RWPE1 (cell line): ENCODE measurements around the gene CPEB3.
"Not testable (repeated sequence)": the region's sequence is repeated elsewhere in the genome, so short reads cannot be mapped to it uniquely, and the experiment has no call there.

Source experiments
- CTCF ChIA-PET: fragments of 350-600 bp; sonication (Branson Sonifier 250); formaldehyde crosslinking; extraction: SDS; loops from one replicate; lab custom pipeline; 2021; lab: Yijun Ruan, JAX
- POLR2A ChIA-PET: fragments of 400-600 bp; formaldehyde crosslinking; extraction: SDS; loops from one replicate; lab custom pipeline; 2020; ENCODE audit warnings: antibody characterized with exemption; ENCODE audit not compliant: low non-redundant PET; lab: Yijun Ruan, JAX
- DNase-seq: peaks from one replicate; pipeline ENCODE4 v3.0.0; 2012; ENCODE audit warnings: low spot score
- H3K27ac ChIP-seq: fragments of 450-650 bp; 2 replicates; pipeline ENCODE4 v1.5.1; 2017
- CTCF ChIP-seq: fragments of 450-650 bp; conservative IDR thresholded peaks from 2 replicates; pipeline ENCODE4 v1.5.1; 2017; ENCODE audit warnings: low read depth, mild to moderate bottlenecking

CPEB3 gene

DNA sequence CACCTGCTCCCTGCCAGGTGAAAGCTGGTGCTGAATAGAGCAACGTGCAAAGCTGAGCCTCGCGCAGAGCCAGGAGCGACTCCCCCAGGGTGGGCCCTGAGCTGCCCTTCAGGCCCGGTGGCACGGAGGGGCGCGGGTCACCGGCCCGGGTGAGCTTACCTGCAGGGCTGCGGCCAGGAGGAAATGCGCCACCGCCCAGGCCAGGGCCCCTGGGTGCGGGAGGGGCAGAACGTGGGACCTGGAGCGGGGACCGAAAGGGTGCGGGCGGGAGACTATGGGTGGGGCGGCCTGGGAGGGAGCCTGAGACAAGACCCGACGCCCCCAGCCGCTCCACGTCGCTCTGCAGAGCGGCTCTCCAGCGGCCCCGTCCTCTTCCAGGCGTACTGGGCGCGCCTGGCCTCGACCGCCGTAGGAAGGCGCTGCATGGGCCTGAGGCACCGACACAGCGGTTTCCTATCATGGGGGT lies 245.2 kb downstream of the CPEB3 start:
- CTCF ChIA-PET, result no interaction called here
- TF ChIP-seq CTCF, result no peak
- POLR2A ChIA-PET, result no interaction called here
- no peak for DNase-seq
- H3K27ac ChIP-seq, result no peak overlapping the region

DNA sequence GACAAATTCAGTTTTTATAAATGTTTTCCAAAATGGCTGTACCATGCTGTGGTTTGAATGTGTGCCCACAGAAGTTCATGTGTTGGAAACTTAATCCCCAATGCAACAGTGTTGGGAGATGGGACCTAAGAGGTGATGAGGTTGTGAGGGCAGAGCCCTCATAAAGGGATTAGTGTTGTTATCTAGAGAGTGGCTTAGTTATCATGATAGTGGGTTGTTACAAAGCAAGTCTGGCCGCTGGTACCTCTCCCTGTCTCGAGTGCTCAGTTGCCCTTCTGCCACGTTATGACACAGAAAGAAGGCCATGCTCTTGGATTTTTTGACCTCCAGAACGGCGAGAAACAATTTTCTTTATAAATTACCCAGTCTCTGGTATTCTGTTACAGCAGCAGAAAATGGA lies 248.3 kb downstream of the CPEB3 start:
- no peak overlapping the region for H3K27ac ChIP-seq
- POLR2A ChIA-PET, result no interaction called here
- CTCF ChIA-PET, result no interaction called here
- TF ChIP-seq CTCF, result no peak
- no peak for DNase-seq

GRCh38 chr10:92038949-92039348 lies 251.9 kb downstream of the CPEB3 start:
- DNase-seq, result no peak
- TF ChIP-seq CTCF, result no peak
- POLR2A ChIA-PET, result no interaction called here
- no peak overlapping the region for H3K27ac ChIP-seq
- CTCF ChIA-PET, result interaction anchor here (1.1 kb wide), 1 partner anchor 288 kb away, joined by 4 read pairs; no protein-coding TSS in a partner anchor

DNA sequence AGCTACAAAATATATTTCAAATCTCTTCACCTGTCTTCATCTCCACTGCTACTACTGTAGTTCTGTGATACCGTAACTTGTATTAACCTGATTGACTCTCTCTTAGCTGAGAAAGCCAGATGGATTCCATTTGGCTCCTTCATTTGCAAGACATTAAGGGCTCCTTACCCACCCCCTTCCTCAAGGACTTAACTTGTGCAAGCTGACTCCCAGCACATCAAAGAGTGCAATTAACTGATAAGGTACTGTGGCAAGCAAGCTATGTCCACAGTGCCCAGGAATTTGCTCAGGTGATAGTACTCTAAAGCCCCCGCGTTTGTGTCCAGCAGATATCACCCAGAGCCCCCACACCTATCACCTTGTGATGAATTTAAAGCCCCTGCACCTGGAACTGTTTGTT lies 257.8 kb downstream of the CPEB3 start:
- CTCF ChIA-PET, POLR2A ChIA-PET, H3K27ac ChIP-seq, DNase-seq: not testable (repeated sequence)

DNA sequence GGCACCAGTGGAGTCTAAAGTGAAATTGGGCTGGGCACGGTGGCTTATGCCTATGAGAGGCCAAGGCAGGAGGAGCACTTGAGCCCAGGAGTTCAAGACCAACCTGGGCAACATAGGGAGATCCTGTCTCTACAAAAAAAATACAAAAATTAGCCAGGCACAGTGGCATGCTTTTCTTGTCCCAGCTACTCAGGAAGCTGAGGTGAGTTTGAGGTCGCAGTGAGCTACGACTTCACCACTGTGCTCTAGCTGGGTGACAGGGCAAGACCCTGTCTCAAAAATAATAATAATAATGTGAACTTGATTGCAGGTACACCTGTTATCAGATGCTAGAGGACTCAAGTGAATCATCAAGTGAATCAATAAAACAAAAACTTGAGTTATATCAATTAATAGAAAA lies 259.3 kb downstream of the CPEB3 start:
- CTCF ChIA-PET, result no interaction called here
- H3K27ac ChIP-seq, result no peak overlapping the region
- no peak for TF ChIP-seq CTCF
- DNase-seq, result no peak
- POLR2A ChIA-PET, result no interaction called here

DNA sequence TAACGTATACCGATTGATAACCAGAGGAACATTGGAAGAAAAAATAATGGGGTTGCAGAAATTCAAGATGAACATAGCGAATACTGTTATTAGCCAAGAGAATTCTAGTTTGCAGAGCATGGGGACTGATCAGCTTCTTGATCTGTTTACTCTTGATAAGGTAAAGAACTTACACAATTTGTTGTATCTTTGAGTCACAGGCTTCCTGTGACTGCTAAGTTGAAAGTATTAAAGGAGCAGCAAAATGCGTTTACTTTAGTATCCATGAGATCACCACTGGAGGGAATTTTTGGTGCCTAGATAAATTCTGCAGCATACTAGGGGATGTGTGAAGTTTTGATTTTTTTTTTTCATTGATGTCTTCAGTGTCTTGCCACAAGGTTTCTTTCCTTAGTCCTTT lies 263.7 kb downstream of the CPEB3 start:
- CTCF ChIA-PET, result interaction anchor here (0.7 kb wide), 1 partner anchor 1010 kb away, joined by 5 read pairs; no protein-coding TSS in a partner anchor
- no peak for TF ChIP-seq CTCF
- POLR2A ChIA-PET, result no interaction called here
- DNase-seq, result no peak
- H3K27ac ChIP-seq, result no peak overlapping the region

DNA sequence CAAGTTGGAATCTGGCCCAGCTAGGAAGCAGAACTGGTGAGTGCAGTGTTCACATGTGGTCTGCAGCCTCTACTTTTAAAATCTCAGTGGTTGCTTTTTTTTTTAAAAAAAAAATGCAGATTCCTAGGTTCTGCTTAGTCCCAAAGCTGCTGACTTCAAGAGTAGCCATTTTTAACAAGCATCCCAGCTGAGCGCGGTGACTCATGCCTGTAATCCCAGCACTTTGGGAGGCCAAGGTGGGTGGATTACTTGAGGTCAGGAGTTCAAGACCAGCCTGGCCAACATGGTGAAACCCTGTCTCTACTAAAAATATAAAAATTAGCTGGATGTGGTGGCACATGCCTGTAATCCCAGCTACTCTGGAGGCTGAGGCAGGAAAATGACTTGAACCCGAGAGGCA lies 265.5 kb downstream of the CPEB3 start:
- CTCF ChIA-PET, result interaction anchor here (0.6 kb wide), 1 partner anchor 399 kb away, joined by 4 read pairs; no protein-coding TSS in a partner anchor
- POLR2A ChIA-PET, H3K27ac ChIP-seq, DNase-seq: not testable (repeated sequence)

DNA sequence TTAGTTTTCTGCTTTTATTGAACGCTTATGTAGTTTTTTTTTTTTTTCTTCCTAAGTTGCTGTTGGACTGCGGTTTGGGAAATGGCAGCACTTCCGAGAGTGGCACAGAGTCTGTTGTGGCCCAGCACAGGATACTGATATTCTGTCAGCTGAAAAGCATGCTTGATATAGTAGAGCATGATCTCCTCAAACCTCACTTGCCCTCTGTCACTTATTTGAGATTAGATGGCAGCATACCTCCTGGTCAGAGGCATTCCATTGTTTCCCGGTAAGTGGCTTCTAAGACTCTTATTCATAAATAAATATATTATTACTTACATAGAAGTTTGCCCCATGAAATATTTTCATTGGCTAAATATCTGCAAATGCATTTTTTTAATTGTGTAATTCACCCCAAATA lies 266.2 kb downstream of the CPEB3 start:
- POLR2A ChIA-PET, result no interaction called here
- CTCF ChIA-PET, result no interaction called here
- H3K27ac ChIP-seq, result no peak overlapping the region
- DNase-seq, result no peak
- no peak for TF ChIP-seq CTCF
